ENCODE data around the gene NTM. TPM values are rescaled to one million over a fixed set of nuclear protein-coding genes. Genes with fewer than 3 reads are reported as not detected.

The NTM gene
- total RNA-seq, 1 experiment from 2014 or later = 8.6 TPM

DNA sequence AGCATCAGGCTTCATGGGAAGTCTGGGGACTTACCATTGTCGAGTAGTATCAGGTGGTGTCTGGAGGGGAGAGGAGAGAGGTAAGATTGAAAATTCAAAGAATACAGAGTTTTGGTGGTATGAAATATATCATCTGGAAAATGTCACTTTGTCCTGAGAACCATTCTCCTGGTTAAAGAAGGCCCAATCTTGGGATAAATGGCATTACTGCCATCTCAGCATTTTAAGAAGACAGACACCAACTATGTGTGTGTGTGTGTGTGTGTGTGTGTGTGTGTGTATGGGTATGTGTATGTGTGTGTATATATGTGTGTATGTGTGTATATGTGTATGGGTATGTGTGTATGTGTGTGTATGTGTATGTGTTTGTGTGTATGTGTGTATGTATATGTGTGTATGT is 673.3 kb downstream of the NTM start:
- no peak for TF ChIP-seq EZH2 (IDR thresholded peaks at IDR 0.05; ENCODE audit: borderline replicate concordance, low read depth, low read length, poor library complexity, severe bottlenecking)
- TF ChIP-seq, protein P1, sequence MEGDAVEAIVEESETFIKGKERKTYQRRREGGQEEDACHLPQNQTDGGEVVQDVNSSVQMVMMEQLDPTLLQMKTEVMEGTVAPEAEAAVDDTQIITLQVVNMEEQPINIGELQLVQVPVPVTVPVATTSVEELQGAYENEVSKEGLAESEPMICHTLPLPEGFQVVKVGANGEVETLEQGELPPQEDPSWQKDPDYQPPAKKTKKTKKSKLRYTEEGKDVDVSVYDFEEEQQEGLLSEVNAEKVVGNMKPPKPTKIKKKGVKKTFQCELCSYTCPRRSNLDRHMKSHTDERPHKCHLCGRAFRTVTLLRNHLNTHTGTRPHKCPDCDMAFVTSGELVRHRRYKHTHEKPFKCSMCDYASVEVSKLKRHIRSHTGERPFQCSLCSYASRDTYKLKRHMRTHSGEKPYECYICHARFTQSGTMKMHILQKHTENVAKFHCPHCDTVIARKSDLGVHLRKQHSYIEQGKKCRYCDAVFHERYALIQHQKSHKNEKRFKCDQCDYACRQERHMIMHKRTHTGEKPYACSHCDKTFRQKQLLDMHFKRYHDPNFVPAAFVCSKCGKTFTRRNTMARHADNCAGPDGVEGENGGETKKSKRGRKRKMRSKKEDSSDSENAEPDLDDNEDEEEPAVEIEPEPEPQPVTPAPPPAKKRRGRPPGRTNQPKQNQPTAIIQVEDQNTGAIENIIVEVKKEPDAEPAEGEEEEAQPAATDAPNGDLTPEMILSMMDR (conservative IDR thresholded peaks at IDR 0.05; ENCODE audit: low read depth, low read length) = no peak
- ChIA-PET CTCF (no interaction called here), POLR2A (ENCODE audit: low non-redundant PET) (no interaction called here)
- H3K36me3 ChIP-seq (ENCODE audit: insufficient read depth, low read length, poor library complexity, severe bottlenecking) = no peaks in the 10 kb centered on the region
- H3K9me3 ChIP-seq (ENCODE audit: low read depth, low read length, poor library complexity, severe bottlenecking) = no peaks in the 10 kb centered on the region
- no TSS peak for BruUV-seq (replicated peaks)
- no peaks in the 10 kb centered on the region for H3K27me3 ChIP-seq (replicated peaks; ENCODE audit: insufficient read depth, low read depth, low read length, poor library complexity)
- H3K27ac ChIP-seq (ENCODE audit: low read depth, low read length, poor library complexity, severe bottlenecking) = no peak overlapping the region
- DNase-seq (ENCODE audit: low spot score) = no peak
- no peak overlapping the region for H3K4me3 ChIP-seq (ENCODE audit: low read depth, low read length, poor library complexity, severe bottlenecking)
- intact Hi-C loops (cut with micrococcal nuclease; ENCODE audit: unreplicated experiment) = no loop called here
- peaks cover 34% of the 10 kb centered on the region for H3K4me1 ChIP-seq (ENCODE audit: insufficient read depth, low read length, poor library complexity, severe bottlenecking)

DNA sequence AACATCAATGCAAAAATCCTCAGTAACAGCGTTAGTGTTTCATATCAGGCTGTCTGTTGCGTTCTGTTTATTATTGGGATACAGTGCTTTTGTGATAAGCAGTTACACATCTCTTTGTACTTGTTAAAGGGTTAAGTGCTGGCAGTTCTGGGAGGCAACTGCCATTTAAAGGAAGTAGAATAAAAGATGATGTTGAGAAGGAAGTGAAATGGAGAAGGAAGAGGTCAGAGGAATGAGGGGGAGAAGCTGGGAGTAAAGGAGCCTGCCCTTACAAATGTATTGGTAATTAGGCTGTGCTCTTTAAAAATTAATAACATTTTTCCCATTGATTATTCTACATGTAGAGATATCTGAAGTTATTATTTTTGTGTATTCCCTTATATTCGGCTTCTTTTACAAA is 674.7 kb downstream of the NTM start:
- Histone ChIP-seq H3K4me1 (ENCODE audit: insufficient read depth, low read length, poor library complexity, severe bottlenecking) (peaks cover 31% of the 10 kb centered on the region), H3K27me3 (replicated peaks; ENCODE audit: insufficient read depth, low read depth, low read length, poor library complexity) (no peaks in the 10 kb centered on the region), H3K27ac (ENCODE audit: low read depth, low read length, poor library complexity, severe bottlenecking) (no peak overlapping the region), H3K36me3 (ENCODE audit: insufficient read depth, low read length, poor library complexity, severe bottlenecking) (no peaks in the 10 kb centered on the region), H3K9me3 (ENCODE audit: low read depth, low read length, poor library complexity, severe bottlenecking) (no peaks in the 10 kb centered on the region), H3K4me3 (ENCODE audit: low read depth, low read length, poor library complexity, severe bottlenecking) (no peak overlapping the region)
- no peak for TF ChIP-seq EZH2 (IDR thresholded peaks at IDR 0.05; ENCODE audit: borderline replicate concordance, low read depth, low read length, poor library complexity, severe bottlenecking)
- TF ChIP-seq, protein P1 (conservative IDR thresholded peaks at IDR 0.05; ENCODE audit: low read depth, low read length) = no peak
- ChIA-PET CTCF (no interaction called here), POLR2A (ENCODE audit: low non-redundant PET) (no interaction called here)
- intact Hi-C loops (cut with micrococcal nuclease; ENCODE audit: unreplicated experiment) = no loop called here
- no TSS peak for BruUV-seq (replicated peaks)
- no peak for DNase-seq (ENCODE audit: low spot score)

DNA sequence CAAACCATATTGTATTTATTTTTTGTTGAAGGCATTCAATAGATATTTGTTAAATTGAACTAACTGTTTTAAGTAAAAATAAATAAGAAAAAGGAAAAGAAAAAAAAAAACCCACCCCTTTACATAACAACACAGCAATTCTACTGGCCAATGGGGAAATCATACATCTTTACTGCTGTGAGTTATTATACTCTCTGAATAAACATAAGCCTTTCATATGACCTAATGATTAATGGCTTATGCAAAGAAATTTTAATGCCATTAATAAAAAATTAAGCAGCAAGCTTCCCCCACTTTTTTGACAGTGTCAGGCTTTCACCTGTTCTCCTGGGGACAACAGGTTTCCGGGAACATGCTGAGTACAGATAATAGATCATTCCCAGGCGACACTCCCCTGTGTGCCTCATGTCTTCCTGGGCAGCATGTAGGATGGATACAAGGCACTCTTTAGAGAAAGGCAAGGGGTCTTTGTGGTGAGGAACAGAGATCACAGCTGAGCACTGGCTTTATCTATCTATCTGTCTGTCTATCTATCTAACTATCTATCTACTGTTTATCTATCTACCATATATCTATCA is 676.0 kb downstream of the NTM start:
- no peak for TF ChIP-seq EZH2 (IDR thresholded peaks at IDR 0.05; ENCODE audit: borderline replicate concordance, low read depth, low read length, poor library complexity, severe bottlenecking)
- TF ChIP-seq, protein P1 (conservative IDR thresholded peaks at IDR 0.05; ENCODE audit: low read depth, low read length) = no peak
- intact Hi-C loops (cut with micrococcal nuclease; ENCODE audit: unreplicated experiment) = no loop called here
- DNase-seq (ENCODE audit: low spot score) = no peak
- ChIA-PET POLR2A (ENCODE audit: low non-redundant PET) (no interaction called here), CTCF (no interaction called here)
- Histone ChIP-seq H3K9me3 (ENCODE audit: low read depth, low read length, poor library complexity, severe bottlenecking) (no peaks in the 10 kb centered on the region), H3K27me3 (replicated peaks; ENCODE audit: insufficient read depth, low read depth, low read length, poor library complexity) (no peaks in the 10 kb centered on the region), H3K4me1 (ENCODE audit: insufficient read depth, low read length, poor library complexity, severe bottlenecking) (peaks cover 39% of the 10 kb centered on the region), H3K27ac (ENCODE audit: low read depth, low read length, poor library complexity, severe bottlenecking) (no peak overlapping the region), H3K4me3 (ENCODE audit: low read depth, low read length, poor library complexity, severe bottlenecking) (no peak overlapping the region), H3K36me3 (ENCODE audit: insufficient read depth, low read length, poor library complexity, severe bottlenecking) (no peaks in the 10 kb centered on the region)
- no TSS peak for BruUV-seq (replicated peaks)
